HCT116 (cell line): ENCODE measurements around the gene OPCML. TPM values are rescaled to one million over a fixed set of nuclear protein-coding genes. Genes with fewer than 3 reads are reported as not detected.

Experiments
- ATAC-seq: fragments of 200-7000 bp; cut with Tn5 transposase; 2 replicates; pipeline ENCODE4 v1.9.1; 2020; ENCODE audit warnings: mild to moderate bottlenecking, moderate library complexity
- BruUV-seq: library from RNA; stranded (reverse); fragments of 400-500 nt; replicated peaks from 2 replicates; lab custom pipeline; 2021; lab: Mats Ljungman, UMichigan
- CTCF ChIA-PET: fragments of 300-600 bp; sonication (Branson Sonifier 250); formaldehyde crosslinking; loops from one replicate; lab custom pipeline; 2021; ENCODE audit warnings: antibody characterized with exemption; lab: Charles Lee
- POLR2A ChIA-PET: fragments of 300-600, 350-600 bp; sonication (Branson Sonifier 250); formaldehyde crosslinking; loops from one replicate; lab custom pipeline; 2021; ENCODE audit warnings: antibody characterized with exemption; lab: Charles Lee
- RAD21 ChIA-PET, 2 experiments: fragments of 300-600 bp; sonication (Branson Sonifier 250); formaldehyde crosslinking; loops; one replicate each; lab custom pipeline; 2023; ENCODE audit warnings: low total read pairs in 2 of 2; ENCODE audit not compliant: uncharacterized antibody in 2 of 2, unreplicated experiment in 2 of 2, low non-redundant PET in 1 of 2; lab: Charles Lee
- DNase-seq: peaks from one replicate; pipeline ENCODE4 v3.0.0-alpha.2; 2010; ENCODE audit warnings: low read depth, low spot score
- H2AFZ ChIP-seq: fragments of 200-600 bp; shearing (Covaris generic), sonication (generic); 2 replicates; pipeline ENCODE4 v1.6.1; 2017; ENCODE audit warnings: low read depth, mixed run types, mixed read lengths, antibody characterized with exemption, low read length; ENCODE audit not compliant: poor library complexity, severe bottlenecking
- H3K27ac ChIP-seq: 2 replicates; pipeline ENCODE4 v1.5.1; 2012; ENCODE audit warnings: low read depth, low read length
- H3K27me3 ChIP-seq: fragments of 200-600 bp; sonication (generic); 2 replicates; pipeline ENCODE4 v1.6.1; 2016; ENCODE audit warnings: mixed run types, low read length, mixed read lengths; ENCODE audit not compliant: insufficient read depth
- H3K36me3 ChIP-seq, 2 experiments: fragments of 200-500 bp in 1 of 2; fragments of 200-600 bp in 1 of 2; sonication (Bioruptor generic) in 1 of 2; sonication (generic) in 1 of 2; 2 replicates each; pipeline versions ENCODE4 v1.5.1 to v1.6.1; 2014 to 2016; ENCODE audit warnings: low read length in 2 of 2, inconsistent platforms in 1 of 2, mixed read lengths in 1 of 2, mixed run types in 1 of 2; ENCODE audit not compliant: insufficient read depth in 2 of 2, control insufficient read depth in 1 of 2
- H3K4me1 ChIP-seq, 2 experiments: fragments of 200-600 bp in 1 of 2; sonication (generic) in 1 of 2; 2 replicates each; pipeline versions ENCODE4 v1.5.1 to v1.6.1; 2012 to 2017; ENCODE audit warnings: low read length in 2 of 2, inconsistent platforms in 1 of 2, mild to moderate bottlenecking in 1 of 2, mixed read lengths in 1 of 2, mixed run types in 1 of 2, moderate library complexity in 1 of 2; ENCODE audit not compliant: insufficient read depth in 2 of 2, control insufficient read depth in 1 of 2
- H3K4me2 ChIP-seq: fragments of 200-600 bp; sonication (generic); 2 replicates; pipeline ENCODE4 v1.6.1; 2017; ENCODE audit warnings: mixed run types, low read length, mixed read lengths
- H3K4me3 ChIP-seq, 2 experiments: fragments of 200-600 bp in 1 of 2; sonication (generic) in 1 of 2; replicated peaks in 1 of 2; 2 replicates each; pipeline ENCODE4 v1.5.1; 2011 to 2016; ENCODE audit warnings: low read length in 2 of 2, control low read depth in 1 of 2, low read depth in 1 of 2, mild to moderate bottlenecking in 1 of 2, mixed read lengths in 1 of 2, mixed run types in 1 of 2
- H3K79me2 ChIP-seq: fragments of 200-600 bp; sonication (generic); 2 replicates; pipeline ENCODE4 v1.6.1; 2017; ENCODE audit warnings: mild to moderate bottlenecking, mixed run types, low read length, moderate library complexity, mixed read lengths; ENCODE audit not compliant: insufficient read depth
- H3K9ac ChIP-seq: fragments of 200-600 bp; sonication (generic); 2 replicates; pipeline ENCODE4 v1.6.1; 2016; ENCODE audit warnings: low read length, mixed read lengths
- H3K9me2 ChIP-seq: fragments of 200-600 bp; sonication (generic), shearing (Covaris generic); 2 replicates; pipeline ENCODE4 v1.6.1; 2017; ENCODE audit warnings: mixed run types, mild to moderate bottlenecking, moderate library complexity; ENCODE audit not compliant: insufficient read depth
- H3K9me3 ChIP-seq, 2 experiments: fragments of 200-500 bp in 1 of 2; fragments of 200-600 bp in 1 of 2; sonication (Bioruptor generic) in 1 of 2; sonication (generic) in 1 of 2; 2 replicates each; pipeline ENCODE4 v1.6.1; 2014 to 2017; ENCODE audit warnings: low read length in 2 of 2, mixed read lengths in 2 of 2, inconsistent platforms in 1 of 2, low read depth in 1 of 2, mild to moderate bottlenecking in 1 of 2, mixed run types in 1 of 2, moderate library complexity in 1 of 2; ENCODE audit not compliant: control insufficient read depth in 1 of 2, insufficient read depth in 1 of 2
- H4K20me1 ChIP-seq: fragments of 200-600 bp; sonication (generic), shearing (Covaris generic); 2 replicates; pipeline ENCODE4 v1.6.1; 2017; ENCODE audit warnings: mixed run types, mild to moderate bottlenecking, moderate library complexity; ENCODE audit not compliant: insufficient read depth
- CBX3 ChIP-seq: IDR thresholded peaks from 2 replicates; pipeline ENCODE4 v1.6.1; 2012; ENCODE audit warnings: low read depth
- EGR1 ChIP-seq: IDR thresholded peaks from 2 replicates; pipeline ENCODE4 v1.6.1; 2012; ENCODE audit warnings: low read depth
- ELF1 ChIP-seq: IDR thresholded peaks from 2 replicates; pipeline ENCODE4 v1.6.1; 2012; ENCODE audit warnings: low read depth, borderline replicate concordance
- MAX ChIP-seq: IDR thresholded peaks from 2 replicates; pipeline ENCODE4 v1.6.1; 2012
- POLR2A ChIP-seq: IDR thresholded peaks from 2 replicates; pipeline ENCODE4 v1.7.0; 2011; ENCODE audit warnings: borderline replicate concordance; ENCODE audit not compliant: insufficient read depth, insufficient read length; ENCODE audit errors: extremely low read depth
- POLR2AphosphoS5 ChIP-seq: IDR thresholded peaks from 2 replicates; pipeline ENCODE4 v1.6.1; 2011; ENCODE audit warnings: mild to moderate bottlenecking, low read depth, low read length, moderate library complexity
- RAD21 ChIP-seq: IDR thresholded peaks from 2 replicates; pipeline ENCODE4 v1.6.1; 2012; ENCODE audit warnings: low read depth, mild to moderate bottlenecking
- REST ChIP-seq: IDR thresholded peaks from 2 replicates; pipeline ENCODE4 v1.6.1; 2012; ENCODE audit warnings: low read depth
- SRF ChIP-seq: IDR thresholded peaks from 2 replicates; pipeline ENCODE4 v1.6.1; 2012; ENCODE audit warnings: low read depth
- TCF7L2 ChIP-seq: IDR thresholded peaks from 2 replicates; pipeline ENCODE4 v1.7.0; 2011; ENCODE audit warnings: borderline replicate concordance, inconsistent platforms; ENCODE audit not compliant: insufficient read depth, insufficient read length; ENCODE audit errors: extremely low read depth
- ZNF274 ChIP-seq: fragments of 200-500 bp; sonication (Bioruptor generic); IDR thresholded peaks from 2 replicates; pipeline ENCODE4 v1.6.1; 2014; ENCODE audit warnings: mild to moderate bottlenecking, low read depth, low read length, inconsistent platforms
- intact Hi-C: fragments of 100-400 bp; cut with micrococcal nuclease; formaldehyde crosslinking; loops from 2 replicates; pipeline ENCODE4 v1.10.0; 2022
- total RNA-seq: library from RNA; stranded (reverse); gene quantifications from one replicate; pipeline ENCODE4 v1.2.1, GENCODE V29; 2021; ENCODE audit not compliant: unreplicated experiment

Gene OPCML
- total RNA-seq, 1 experiment from 2014 or later, result not detected

- DNase-seq, result no peak
- Histone ChIP-seq H3K36me3 (no peaks in the 10 kb centered on the region), H3K27ac (no peak overlapping the region), H3K9me2 (no peaks in the 10 kb centered on the region), H3K4me3 (no peak overlapping the region), H3K9me3 (peaks cover 0 to 12% of the 10 kb centered on the region in 2 experiments; a peak in 2 of 4 replicates), H3K79me2 (no peaks in the 10 kb centered on the region), H3K9ac (no peak overlapping the region), H3K4me1 (no peaks in the 10 kb centered on the region), H4K20me1 (no peaks in the 10 kb centered on the region), H3K4me2 (no peak overlapping the region), H2AFZ (no peak overlapping the region), H3K27me3 (no peaks in the 10 kb centered on the region)
- TF ChIP-seq CBX3 (no peak), REST (no peak), RAD21 (no peak), ELF1 (no peak), POLR2AphosphoS5 (no peak), EGR1 (no peak)
- no peak for ATAC-seq
- intact Hi-C loops, result no loop called here
- ChIA-PET CTCF (no interaction called here), RAD21 (no interaction called here), POLR2A (no interaction called here)
- no TSS peak for BruUV-seq
Observed at GRCh38 chr11:133137939-133138338, 394.4 kb downstream of the OPCML start.

GRCh38 chr11:133137270-133137669 is 395.0 kb downstream of the OPCML start:
- no TSS peak for BruUV-seq
- TF ChIP-seq SRF (no peak), EGR1 (no peak), ZNF274 (no peak), POLR2AphosphoS5 (no peak), ELF1 (no peak), REST (no peak), MAX (no peak), TCF7L2 (no peak), CBX3 (no peak), POLR2A (no peak)
- CTCF ChIA-PET, result no interaction called here
- Histone ChIP-seq H3K4me1 (no peaks in the 10 kb centered on the region), H3K9ac (no peak overlapping the region), H3K36me3 (no peaks in the 10 kb centered on the region), H4K20me1 (no peaks in the 10 kb centered on the region), H2AFZ (no peak overlapping the region), H3K27me3 (no peaks in the 10 kb centered on the region), H3K4me3 (no peak overlapping the region), H3K4me2 (no peak overlapping the region), H3K27ac (no peak overlapping the region), H3K79me2 (no peaks in the 10 kb centered on the region), H3K9me3 (peaks cover 0 to 6% of the 10 kb centered on the region in 2 experiments; a peak in 2 of 4 replicates), H3K9me2 (no peaks in the 10 kb centered on the region)
- ATAC-seq (no peak), DNase-seq (no peak)
- intact Hi-C loops, result no loop called here
- RAD21 ChIA-PET, result no interaction called here
- POLR2A ChIA-PET, result no interaction called here
